AG09309 (cell line): ENCODE measurements around the gene NOTCH4.
A peak's percentile ranks its signal among the peaks of the same experiment; 100 is the strongest.

ENCODE experiments used
- DNase-seq: peaks from one replicate; pipeline ENCODE4 v3.0.0-alpha.2; 2010; ENCODE audit warnings: low read depth
- H3K4me3 ChIP-seq: 2 replicates; pipeline ENCODE4 v1.5.1; 2011; ENCODE audit warnings: mild to moderate bottlenecking, low read depth, low read length, moderate library complexity; ENCODE audit not compliant: control insufficient read depth
- CTCF ChIP-seq: IDR thresholded peaks from 2 replicates; pipeline ENCODE4 v1.5.1; 2011; ENCODE audit warnings: mild to moderate bottlenecking, low read depth, low read length, inconsistent platforms; ENCODE audit not compliant: insufficient read depth, control insufficient read depth; ENCODE audit errors: missing control alignments

The NOTCH4 gene

GRCh38 chr6:32163559-32164258 is 60.2 kb downstream of the NOTCH4 start:
- H3K4me3 ChIP-seq: no peak overlapping the region
- no peak for DNase-seq
- no peak for TF ChIP-seq CTCF

GRCh38 chr6:32158052-32158451 is 65.8 kb downstream of the NOTCH4 start:
- no peak overlapping the region for H3K4me3 ChIP-seq
- no peak for DNase-seq
- no peak for TF ChIP-seq CTCF

GRCh38 chr6:32156891-32157290 is 67.0 kb downstream of the NOTCH4 start:
- TF ChIP-seq CTCF: no peak
- no peak for DNase-seq
- H3K4me3 ChIP-seq: no peak overlapping the region

- DNase-seq: no peak
Observed at GRCh38 chr6:32154514-32155161, 69.2 kb downstream of the NOTCH4 start.

GRCh38 chr6:32153564-32154513 is 70.0 kb downstream of the NOTCH4 start, which contains the start of gene PPT2:
PPT2 (plus strand) TSS chr6:32154141; CDS start chr6:32154595, 454 bp downstream.
- peak; percentile 68 for DNase-seq
- peak within 1 kb of the TSS; percentile 80 for H3K4me3 ChIP-seq
- peak; percentile 38 for TF ChIP-seq CTCF

More at GRCh38 chr6:32154514-32155161, 69.2 kb downstream of the NOTCH4 start:
- H3K4me3 ChIP-seq: peak overlapping the region; percentile 80
- TF ChIP-seq CTCF: peak; percentile 57

GRCh38 chr6:32152769-32153563 is 70.9 kb downstream of the NOTCH4 start:
- peak overlapping the region; percentile 80 for H3K4me3 ChIP-seq
- no peak for DNase-seq
- TF ChIP-seq CTCF: no peak
